ENCODE results near the gene TMEM132E.

Gene TMEM132E

DNA sequence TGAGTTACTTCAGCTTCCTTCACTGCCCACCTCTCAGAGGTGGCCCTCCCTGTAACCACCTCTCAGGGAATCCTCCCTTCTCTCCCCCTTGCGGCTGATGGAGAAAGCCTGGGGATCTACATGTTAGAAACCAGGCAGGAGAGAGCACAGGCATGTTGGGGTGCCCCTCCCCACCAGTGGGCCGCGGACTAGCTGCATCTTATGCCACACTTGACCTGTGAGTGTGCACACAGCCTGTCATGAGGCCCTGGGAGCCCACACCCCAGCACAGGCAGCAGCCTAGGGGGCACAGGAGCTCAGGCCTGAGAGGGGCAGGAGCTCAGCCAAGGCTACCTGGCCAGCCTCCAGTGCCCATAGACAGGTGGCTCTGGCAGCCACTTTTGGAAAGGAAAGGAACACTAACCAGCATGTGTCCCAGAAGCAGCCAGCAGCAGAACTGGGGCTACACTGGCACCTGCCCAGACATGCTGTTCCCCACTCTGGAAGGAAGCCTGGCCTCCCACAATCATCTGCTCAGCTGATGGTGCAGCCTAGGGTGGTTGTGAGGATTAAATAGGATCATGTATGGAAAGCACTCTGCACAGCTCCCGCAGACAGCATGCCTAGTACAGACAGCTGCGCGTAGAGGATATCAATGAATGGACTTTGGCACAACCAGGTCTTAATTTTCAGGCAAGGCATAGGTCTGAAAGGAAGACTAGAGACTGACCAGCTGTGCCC, 60.5 kb downstream of the TMEM132E start:
- no peak overlapping the region for H3K4me2 ChIP-seq
- no peaks in the 10 kb centered on the region for H3K36me3 ChIP-seq (ENCODE audit: insufficient read depth)
- H3K27me3 ChIP-seq (ENCODE audit: insufficient read depth, low read depth), result peaks cover 11% of the 10 kb centered on the region; the same call in 1 of the 2 replicates
- no peak overlapping the region for H3K9ac ChIP-seq
- H3K27ac ChIP-seq, result no peak overlapping the region
- H3K4me1 ChIP-seq (ENCODE audit: low read depth, poor library complexity, severe bottlenecking), result no peaks in the 10 kb centered on the region
- H3K79me2 ChIP-seq (ENCODE audit: insufficient read depth, low read depth), result no peaks in the 10 kb centered on the region
- H4K20me1 ChIP-seq (ENCODE audit: insufficient read depth), result no peaks in the 10 kb centered on the region
- no peak overlapping the region for H3K4me3 ChIP-seq (IDR thresholded peaks at IDR 0.05; ENCODE audit: insufficient read depth, low read depth, low read length)
- TF ChIP-seq CTCF (conservative IDR thresholded peaks at IDR 0.05; ENCODE audit: low read depth, low read length), result no peak
- H2AFZ ChIP-seq (ENCODE audit: low read depth), result no peak overlapping the region

DNA sequence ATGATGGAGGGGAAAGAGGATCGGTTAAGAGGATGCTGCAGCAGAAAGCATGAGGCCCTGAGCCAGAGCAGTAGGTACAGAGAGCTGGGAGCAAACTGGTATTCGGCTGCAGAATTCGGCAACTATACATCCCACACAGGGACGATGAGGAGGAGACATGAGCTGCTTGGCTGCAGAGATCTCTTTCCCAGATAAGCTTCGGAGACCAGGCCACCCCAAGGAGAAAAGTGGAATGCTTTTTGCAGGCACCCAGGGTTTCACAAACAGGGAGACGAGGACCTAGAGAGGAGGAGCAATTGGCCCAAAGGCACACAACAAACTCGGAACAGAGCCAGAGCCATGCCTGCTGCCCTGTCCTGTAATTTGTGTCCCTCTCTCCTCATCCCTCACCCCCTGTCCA, 62.0 kb downstream of the TMEM132E start:
- no peak for TF ChIP-seq CTCF (conservative IDR thresholded peaks at IDR 0.05; ENCODE audit: low read depth, low read length)
- H3K4me3 ChIP-seq (IDR thresholded peaks at IDR 0.05; ENCODE audit: insufficient read depth, low read depth, low read length), result no peak overlapping the region
- no peaks in the 10 kb centered on the region for H3K36me3 ChIP-seq (ENCODE audit: insufficient read depth)
- no peak overlapping the region for H2AFZ ChIP-seq (ENCODE audit: low read depth)
- H3K27ac ChIP-seq, result no peak overlapping the region
- H3K79me2 ChIP-seq (ENCODE audit: insufficient read depth, low read depth), result no peaks in the 10 kb centered on the region
- no peaks in the 10 kb centered on the region for H3K4me1 ChIP-seq (ENCODE audit: low read depth, poor library complexity, severe bottlenecking)
- peaks cover 11% of the 10 kb centered on the region; the same call in 1 of the 2 replicates for H3K27me3 ChIP-seq (ENCODE audit: insufficient read depth, low read depth)
- no peak overlapping the region for H3K4me2 ChIP-seq
- H4K20me1 ChIP-seq (ENCODE audit: insufficient read depth), result no peaks in the 10 kb centered on the region
- no peak overlapping the region for H3K9ac ChIP-seq

DNA sequence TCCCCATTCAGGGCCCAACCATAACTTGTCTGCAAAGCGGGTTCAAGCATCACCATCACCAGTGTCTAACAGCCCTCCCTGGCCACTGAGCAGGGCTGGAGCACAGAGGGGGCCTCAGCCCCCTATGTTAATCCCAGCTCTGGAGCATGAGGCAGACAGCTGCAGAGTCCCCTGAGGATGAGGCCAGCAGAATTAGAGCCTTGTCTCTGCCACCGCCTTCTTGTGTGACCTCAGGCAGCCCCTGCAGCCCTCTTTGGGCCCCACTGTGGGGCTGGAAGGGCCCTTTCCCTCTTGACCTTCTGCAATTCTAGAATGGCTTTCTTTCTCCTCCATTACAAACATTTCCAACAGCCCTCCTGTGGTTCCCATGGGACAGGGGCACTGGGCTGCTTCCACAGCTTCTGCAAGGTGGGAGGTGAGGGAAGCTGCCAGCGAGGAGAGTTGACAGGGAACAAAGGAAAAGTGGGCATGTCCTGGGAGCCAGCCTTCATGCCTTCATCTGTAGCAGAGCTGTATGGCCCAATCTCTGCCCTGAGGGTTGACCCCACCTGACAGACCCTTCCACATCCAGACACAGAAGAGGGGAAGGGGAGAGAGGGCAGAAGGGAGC, 65.7 kb downstream of the TMEM132E start:
- Histone ChIP-seq H3K4me1 (ENCODE audit: low read depth, poor library complexity, severe bottlenecking) (no peaks in the 10 kb centered on the region), H4K20me1 (ENCODE audit: insufficient read depth) (no peaks in the 10 kb centered on the region), H3K79me2 (ENCODE audit: insufficient read depth, low read depth) (no peaks in the 10 kb centered on the region), H3K9ac (no peak overlapping the region), H2AFZ (ENCODE audit: low read depth) (no peak overlapping the region), H3K36me3 (ENCODE audit: insufficient read depth) (no peaks in the 10 kb centered on the region), H3K27me3 (ENCODE audit: insufficient read depth, low read depth) (peaks cover 5% of the 10 kb centered on the region; the same call in 1 of the 2 replicates), H3K27ac (no peak overlapping the region), H3K4me3 (IDR thresholded peaks at IDR 0.05; ENCODE audit: insufficient read depth, low read depth, low read length) (no peak overlapping the region), H3K4me2 (no peak overlapping the region)
- no peak for TF ChIP-seq CTCF (conservative IDR thresholded peaks at IDR 0.05; ENCODE audit: low read depth, low read length)

DNA sequence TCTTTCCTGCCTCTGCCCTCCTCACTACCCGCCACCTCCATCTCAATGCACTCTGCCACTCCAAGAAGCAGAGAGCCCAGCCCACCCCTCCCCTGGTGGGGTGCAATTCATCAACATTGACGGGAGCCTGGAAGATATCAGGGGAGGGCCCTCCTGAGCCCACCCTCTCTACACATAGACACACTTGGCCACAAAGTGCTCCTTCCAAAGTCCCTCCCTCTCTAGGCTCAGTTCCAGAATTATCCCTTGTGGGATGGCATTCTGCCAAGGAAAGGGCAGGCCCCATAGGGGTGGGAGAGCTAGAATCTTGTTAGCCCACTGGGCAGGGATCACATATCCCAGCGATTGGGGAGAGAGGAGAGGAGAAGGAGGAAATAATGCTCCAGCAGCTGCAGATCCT, 66.2 kb downstream of the TMEM132E start:
- Histone ChIP-seq H3K36me3 (ENCODE audit: insufficient read depth) (no peaks in the 10 kb centered on the region), H3K27me3 (ENCODE audit: insufficient read depth, low read depth) (peaks cover 5% of the 10 kb centered on the region; the same call in 1 of the 2 replicates), H3K4me3 (IDR thresholded peaks at IDR 0.05; ENCODE audit: insufficient read depth, low read depth, low read length) (no peak overlapping the region), H3K4me1 (ENCODE audit: low read depth, poor library complexity, severe bottlenecking) (no peaks in the 10 kb centered on the region), H3K79me2 (ENCODE audit: insufficient read depth, low read depth) (no peaks in the 10 kb centered on the region), H3K9ac (no peak overlapping the region), H4K20me1 (ENCODE audit: insufficient read depth) (no peaks in the 10 kb centered on the region), H2AFZ (ENCODE audit: low read depth) (no peak overlapping the region), H3K4me2 (no peak overlapping the region), H3K27ac (no peak overlapping the region)
- TF ChIP-seq CTCF (conservative IDR thresholded peaks at IDR 0.05; ENCODE audit: low read depth, low read length), result no peak
